ENCODE results near the gene ADAT1. TPM values are rescaled to one million over a fixed set of nuclear protein-coding genes. Genes with fewer than 3 reads are reported as not detected.

The ADAT1 gene
- total and polyA plus RNA-seq, 8 donors, result 9.2 to 20.5 (median 14.0) TPM

- intact Hi-C loops (cut with DNase I), result no loop called here
- TF ChIP-seq CTCF (IDR thresholded peaks at IDR 0.05), result no peak
- peak overlapping the region; percentile 85 to 100 (median 94) for H3K4me3 ChIP-seq
- H3K4me1 ChIP-seq, result peaks cover 16 to 28% (median 26%) of the 10 kb centered on the region in 3 donors
- H3K27me3 ChIP-seq, result no peaks in the 10 kb centered on the region
- ATAC-seq (peak; percentile 8 to 25 (median 22)), DNase-seq (no peak), FAIRE-seq (no peak)
- peak overlapping the region; percentile 84 to 99 (median 90) for H3K27ac ChIP-seq
- WGBS, 2 donors, result 0% methylated on average over 18 of the region's 18 CpGs
- H3K36me3 ChIP-seq, result no peaks in the 10 kb centered on the region
- H3K9me3 ChIP-seq, result no peaks in the 10 kb centered on the region
Observed at GRCh38 chr16:75647112-75647491, 24.0 kb upstream of the ADAT1 start.

- Histone ChIP-seq H3K27ac (no peak overlapping the region), H3K4me3 (no peak overlapping the region), H3K36me3 (peaks cover 4 to 20% (median 16%) of the 10 kb centered on the region in 3 donors), H3K4me1 (peaks cover 11 to 16% (median 12%) of the 10 kb centered on the region in 3 donors), H3K9me3 (no peaks in the 10 kb centered on the region), H3K27me3 (no peaks in the 10 kb centered on the region)
- ATAC-seq (no peak), DNase-seq (no peak), FAIRE-seq (no peak)
- no peak for TF ChIP-seq CTCF (IDR thresholded peaks at IDR 0.05)
- intact Hi-C loops (cut with DNase I), result loop anchor here in 1 of 3 donors (5.0 kb wide), 1 partner anchor 123 kb away; no protein-coding TSS in a partner anchor
- WGBS, 2 donors, result 72 to 74% methylated on average over 7 of the region's 7 CpGs
Observed at GRCh38 chr16:75644240-75645012, 21.3 kb upstream of the ADAT1 start.

- no peak for TF ChIP-seq CTCF (IDR thresholded peaks at IDR 0.05)
- H3K4me1 ChIP-seq, result peaks cover 0 to 11% (median 8%) of the 10 kb centered on the region in 3 donors
- H3K36me3 ChIP-seq, result peaks cover 5 to 44% (median 28%) of the 10 kb centered on the region in 3 donors
- H3K27me3 ChIP-seq, result no peaks in the 10 kb centered on the region
- intact Hi-C loops (cut with DNase I), result loop anchor here in 1 of 3 donors (5.0 kb wide), 1 partner anchor 127 kb away; no protein-coding TSS in a partner anchor
- H3K9me3 ChIP-seq, result no peaks in the 10 kb centered on the region
- FAIRE-seq (no peak), DNase-seq (no peak), ATAC-seq (no peak)
- no peak overlapping the region for H3K27ac ChIP-seq
- WGBS, 2 donors, result 84 to 89% methylated on average over 6 of the region's 6 CpGs
- no peak overlapping the region for H3K4me3 ChIP-seq
Observed at GRCh38 chr16:75640598-75640997, 17.5 kb upstream of the ADAT1 start.

GRCh38 chr16:75635036-75635435 lies 12.0 kb upstream of the ADAT1 start:
- H3K27me3 ChIP-seq, result no peaks in the 10 kb centered on the region
- no peaks in the 10 kb centered on the region for H3K4me1 ChIP-seq
- no peak for FAIRE-seq
- peaks cover 7 to 74% (median 52%) of the 10 kb centered on the region in 3 donors for H3K36me3 ChIP-seq
- TF ChIP-seq CTCF (IDR thresholded peaks at IDR 0.05), result no peak
- no peak for DNase-seq
- no peak for ATAC-seq
- H3K9me3 ChIP-seq, result no peaks in the 10 kb centered on the region
- 89% methylated on average over 3 of the region's 3 CpGs for WGBS, 2 donors
- H3K4me3 ChIP-seq, result no peak overlapping the region
- H3K27ac ChIP-seq, result no peak overlapping the region
- intact Hi-C loops (cut with DNase I), result no loop called here

GRCh38 chr16:75632857-75633256 lies 9.8 kb upstream of the ADAT1 start:
- no peak for DNase-seq
- H3K36me3 ChIP-seq, result peaks cover 7 to 83% (median 58%) of the 10 kb centered on the region in 3 donors
- peak in 2 of 4 donors; percentile 57 to 67 for ATAC-seq
- WGBS, 2 donors, result 74 to 81% methylated on average over 8 of the region's 8 CpGs
- no peaks in the 10 kb centered on the region for H3K4me1 ChIP-seq
- H3K27me3 ChIP-seq, result no peaks in the 10 kb centered on the region
- intact Hi-C loops (cut with DNase I), result no loop called here
- H3K9me3 ChIP-seq, result no peaks in the 10 kb centered on the region
- no peak for FAIRE-seq
- no peak overlapping the region for H3K27ac ChIP-seq
- no peak overlapping the region for H3K4me3 ChIP-seq
- TF ChIP-seq CTCF (IDR thresholded peaks at IDR 0.05), result no peak
